SU-DHL-6 (cell line): Measurements from ENCODE around the gene TMEM25.

Experiments used
- CTCF ChIP-seq: fragments of 200-600 bp; sonication (generic); IDR thresholded peaks from one replicate; pipeline ENCODE4 v1.5.1; 2017; ENCODE audit warnings: antibody characterized with exemption, mild to moderate bottlenecking, low read length, moderate library complexity; ENCODE audit not compliant: insufficient read depth, poor library complexity, severe bottlenecking
- EZH2phosphoT487 ChIP-seq: fragments of 200-600 bp; sonication (generic), shearing (Covaris generic); conservative IDR thresholded peaks from 2 replicates; pipeline ENCODE4 v1.6.1; 2018; ENCODE audit warnings: mild to moderate bottlenecking, antibody characterized with exemption, low read length, moderate library complexity, mixed read lengths

GRCh38 chr11:118581057-118581456 is 50.1 kb downstream of the TMEM25 start:
- TF ChIP-seq CTCF (no peak), EZH2phosphoT487 (no peak)
